Measurements from ENCODE around the gene WDR37. TPM values are rescaled to one million over a fixed set of nuclear protein-coding genes. Genes with fewer than 3 reads are reported as not detected.

WDR37 gene
- total RNA-seq, 6 experiments from 2014 or later: 17.0 to 22.8 (median 18.8) TPM

- DNase-seq: no peak
- no peak overlapping the region for H3K4me3 Mint-ChIP-seq
- no peaks in the 10 kb centered on the region for H3K9me3 Mint-ChIP-seq
- H3K4me1 Mint-ChIP-seq (ENCODE audit: low read depth): no peaks in the 10 kb centered on the region
- H3K27me3 Mint-ChIP-seq (ENCODE audit: insufficient read depth): peaks cover 3% of the 10 kb centered on the region
- no peak overlapping the region for H3K27ac Mint-ChIP-seq
- peaks cover 23% of the 10 kb centered on the region for H3K36me3 Mint-ChIP-seq (ENCODE audit: low read depth)
- no peak for TF ChIP-seq CTCF (IDR thresholded peaks at IDR 0.05)
Measured at GRCh38 chr10:1024103-1024502, 32.1 kb upstream of the WDR37 start.

- DNase-seq: no peak
- no peaks in the 10 kb centered on the region for H3K9me3 Mint-ChIP-seq
- H3K4me3 Mint-ChIP-seq: no peak within 1 kb of the TSS
- peaks cover 1% of the 10 kb centered on the region for H3K27me3 Mint-ChIP-seq (ENCODE audit: insufficient read depth)
- no peaks in the 10 kb centered on the region for H3K4me1 Mint-ChIP-seq (ENCODE audit: low read depth)
- H3K36me3 Mint-ChIP-seq (ENCODE audit: low read depth): peaks cover 8% of the 10 kb centered on the region
- no peak within 1 kb of the TSS for H3K27ac Mint-ChIP-seq
- TF ChIP-seq CTCF (IDR thresholded peaks at IDR 0.05): no peak
Measured at GRCh38 chr10:1025683-1026082, 30.5 kb upstream of the WDR37 start, which contains the start of gene IDI2. TSS of gene IDI2 (minus strand) at chr10:1025859. CDS start at chr10:1024723, 1,136 bp downstream.

GRCh38 chr10:1026578-1026977, 29.6 kb upstream of the WDR37 start:
- H3K4me3 Mint-ChIP-seq: no peak overlapping the region
- DNase-seq: no peak
- TF ChIP-seq CTCF (IDR thresholded peaks at IDR 0.05): no peak
- no peak overlapping the region for H3K27ac Mint-ChIP-seq
- H3K4me1 Mint-ChIP-seq (ENCODE audit: low read depth): no peaks in the 10 kb centered on the region
- 0 out of 2 replicates have a peak, but pooled peaks cover 6% of the 10 kb centered on the region for H3K36me3 Mint-ChIP-seq (ENCODE audit: low read depth)
- no peaks in the 10 kb centered on the region for H3K9me3 Mint-ChIP-seq
- H3K27me3 Mint-ChIP-seq (ENCODE audit: insufficient read depth): no peaks in the 10 kb centered on the region

GRCh38 chr10:1029838-1030237, 26.3 kb upstream of the WDR37 start:
- no peak overlapping the region for H3K27ac Mint-ChIP-seq
- no peaks in the 10 kb centered on the region for H3K27me3 Mint-ChIP-seq (ENCODE audit: insufficient read depth)
- H3K36me3 Mint-ChIP-seq (ENCODE audit: low read depth): no peaks in the 10 kb centered on the region
- no peak overlapping the region for H3K4me3 Mint-ChIP-seq
- H3K4me1 Mint-ChIP-seq (ENCODE audit: low read depth): peaks cover 5% of the 10 kb centered on the region; the same call in 1 of the 2 replicates
- no peak for DNase-seq
- no peak for TF ChIP-seq CTCF (IDR thresholded peaks at IDR 0.05)
- no peaks in the 10 kb centered on the region for H3K9me3 Mint-ChIP-seq

GRCh38 chr10:1033601-1034000, 22.6 kb upstream of the WDR37 start:
- Mint-ChIP-seq H3K4me3 (no peak overlapping the region), H3K9me3 (no peaks in the 10 kb centered on the region), H3K27ac (no peak overlapping the region), H3K27me3 (ENCODE audit: insufficient read depth) (no peaks in the 10 kb centered on the region), H3K36me3 (ENCODE audit: low read depth) (no peaks in the 10 kb centered on the region; the same call in 1 of the 2 replicates), H3K4me1 (ENCODE audit: low read depth) (peaks cover 21% of the 10 kb centered on the region)
- TF ChIP-seq CTCF (IDR thresholded peaks at IDR 0.05): no peak
- no peak for DNase-seq

GRCh38 chr10:1034758-1035157, 21.4 kb upstream of the WDR37 start:
- no peak for DNase-seq
- Mint-ChIP-seq H3K4me3 (no peak overlapping the region), H3K4me1 (ENCODE audit: low read depth) (peaks cover 21% of the 10 kb centered on the region), H3K9me3 (no peaks in the 10 kb centered on the region), H3K27ac (peak overlapping the region; percentile 37; the same call in 1 of the 2 replicates), H3K36me3 (ENCODE audit: low read depth) (no peaks in the 10 kb centered on the region; the same call in 1 of the 2 replicates), H3K27me3 (ENCODE audit: insufficient read depth) (no peaks in the 10 kb centered on the region)
- no peak for TF ChIP-seq CTCF (IDR thresholded peaks at IDR 0.05)
